ENCODE data around the gene TBC1D32.
"Not testable (repeated sequence)": the region's sequence is repeated elsewhere in the genome, so short reads cannot be mapped to it uniquely, and the experiment has no call there.

Gene TBC1D32

GRCh38 chr6:121330516-121330915 lies 3.8 kb downstream of the TBC1D32 start:
- DNase-seq = no peak

GRCh38 chr6:121321282-121321681 lies 13.0 kb downstream of the TBC1D32 start:
- DNase-seq = no peak

- no peak for DNase-seq
These were observed 14.7 kb downstream of the TBC1D32 start for GRCh38 chr6:121319603-121320002.

GRCh38 chr6:121319112-121319553 lies 15.1 kb downstream of the TBC1D32 start:
- no peak for DNase-seq

GRCh38 chr6:121314381-121315112 lies 19.7 kb downstream of the TBC1D32 start:
- DNase-seq = no peak

GRCh38 chr6:121311814-121312213 lies 22.5 kb downstream of the TBC1D32 start:
- not testable (repeated sequence) for DNase-seq

- DNase-seq = no peak
These were observed 23.8 kb downstream of the TBC1D32 start for GRCh38 chr6:121310495-121310894.

GRCh38 chr6:121309768-121310469 lies 24.4 kb downstream of the TBC1D32 start:
- no peak for DNase-seq

- DNase-seq = peak; percentile 27
These were observed 28.2 kb downstream of the TBC1D32 start for GRCh38 chr6:121305957-121306607.

GRCh38 chr6:121302882-121303281 lies 31.4 kb downstream of the TBC1D32 start:
- DNase-seq = no peak

GRCh38 chr6:121301156-121301555 lies 33.1 kb downstream of the TBC1D32 start:
- DNase-seq = not testable (repeated sequence)

- DNase-seq = no peak
These were observed 36.6 kb downstream of the TBC1D32 start for GRCh38 chr6:121297694-121298093.

- DNase-seq = no peak
These were observed 49.2 kb downstream of the TBC1D32 start for GRCh38 chr6:121285041-121285440.

GRCh38 chr6:121274666-121275295 lies 59.5 kb downstream of the TBC1D32 start:
- no peak for DNase-seq

- DNase-seq = no peak
These were observed 70.5 kb downstream of the TBC1D32 start for GRCh38 chr6:121263742-121264141.

- DNase-seq = no peak
These were observed 73.6 kb downstream of the TBC1D32 start for GRCh38 chr6:121260651-121261102.

GRCh38 chr6:121247386-121247785 lies 86.9 kb downstream of the TBC1D32 start:
- DNase-seq = no peak

GRCh38 chr6:121242386-121242785 lies 91.9 kb downstream of the TBC1D32 start:
- no peak for DNase-seq

GRCh38 chr6:121237859-121238258 lies 96.4 kb downstream of the TBC1D32 start:
- no peak for DNase-seq

- no peak for DNase-seq
These were observed 97.3 kb downstream of the TBC1D32 start for GRCh38 chr6:121236984-121237383.

- DNase-seq = no peak
These were observed 98.9 kb downstream of the TBC1D32 start for GRCh38 chr6:121235386-121235785.

GRCh38 chr6:121223930-121224329 lies 110.3 kb downstream of the TBC1D32 start:
- no peak for DNase-seq

GRCh38 chr6:121223212-121223611 lies 111.1 kb downstream of the TBC1D32 start:
- DNase-seq = no peak
